ENCODE results near the gene FBXL15.
A peak's percentile ranks its signal among the peaks of the same experiment; 100 is the strongest.

FBXL15 gene

GRCh38 chr10:102379383-102379782 is 41.3 kb upstream of the FBXL15 start:
- H3K79me2 ChIP-seq (ENCODE audit: control insufficient read depth, insufficient read depth, low read length) = no peaks in the 10 kb centered on the region
- H2BK5ac ChIP-seq (ENCODE audit: low read length) = no peak overlapping the region
- no peak overlapping the region for H2BK15ac ChIP-seq (replicated peaks; ENCODE audit: low read depth)
- H3K4me2 ChIP-seq (ENCODE audit: low read length) = no peak overlapping the region
- H3K79me1 ChIP-seq (ENCODE audit: low read length) = no peaks in the 10 kb centered on the region
- no peak overlapping the region for H2AK5ac ChIP-seq (ENCODE audit: low read length)
- peaks cover 9% of the 10 kb centered on the region for H3K36me3 ChIP-seq (ENCODE audit: control insufficient read depth, insufficient read depth, low read length)
- H3K9ac ChIP-seq (ENCODE audit: low read length) = no peak overlapping the region
- no peak overlapping the region for H3K4ac ChIP-seq (ENCODE audit: low read depth, low read length)
- H3K4me1 ChIP-seq (ENCODE audit: control insufficient read depth, low read depth, low read length) = no peaks in the 10 kb centered on the region
- no peak overlapping the region for H3K23ac ChIP-seq (ENCODE audit: low read length)
- no peak for DNase-seq
- H3K56ac ChIP-seq (ENCODE audit: low read length) = no peak overlapping the region
- no peak overlapping the region for H3K4me3 ChIP-seq (ENCODE audit: low read length)
- H4K5ac ChIP-seq (ENCODE audit: low read length) = no peak overlapping the region
- no peak overlapping the region for H4K8ac ChIP-seq (ENCODE audit: low read depth, low read length)
- H2BK120ac ChIP-seq (ENCODE audit: low read depth, low read length) = no peak overlapping the region
- H3K27me3 ChIP-seq (ENCODE audit: insufficient read depth, low read length, poor library complexity) = no peaks in the 10 kb centered on the region
- no CpG with 5 or more reads among the region's 6 CpGs for WGBS (ENCODE audit: extremely low coverage, insufficient coverage, low lambda C conversion rate)
- no peak overlapping the region for H3K18ac ChIP-seq (ENCODE audit: low read length)
- H3K27ac ChIP-seq (ENCODE audit: low read depth, low read length) = no peak overlapping the region

- no peak overlapping the region for H2BK15ac ChIP-seq (replicated peaks; ENCODE audit: low read depth)
- no CpG with 5 or more reads among the region's 9 CpGs for WGBS (ENCODE audit: extremely low coverage, insufficient coverage, low lambda C conversion rate)
These were observed 38.7 kb upstream of the FBXL15 start for GRCh38 chr10:102381983-102382382.

GRCh38 chr10:102382871-102383270 is 37.8 kb upstream of the FBXL15 start:
- Histone ChIP-seq H3K4me3 (ENCODE audit: low read length) (no peak overlapping the region), H3K18ac (ENCODE audit: low read length) (no peak overlapping the region), H4K5ac (ENCODE audit: low read length) (no peak overlapping the region), H3K4ac (ENCODE audit: low read depth, low read length) (no peak overlapping the region), H3K4me1 (ENCODE audit: control insufficient read depth, low read depth, low read length) (no peaks in the 10 kb centered on the region), H4K8ac (ENCODE audit: low read depth, low read length) (no peak overlapping the region), H3K27me3 (ENCODE audit: insufficient read depth, low read length, poor library complexity) (no peaks in the 10 kb centered on the region), H2BK5ac (ENCODE audit: low read length) (no peak overlapping the region), H3K27ac (ENCODE audit: low read depth, low read length) (no peak overlapping the region), H3K36me3 (ENCODE audit: control insufficient read depth, insufficient read depth, low read length) (peaks cover 6% of the 10 kb centered on the region), H3K23ac (ENCODE audit: low read length) (no peak overlapping the region), H3K79me2 (ENCODE audit: control insufficient read depth, insufficient read depth, low read length) (no peaks in the 10 kb centered on the region), H3K4me2 (ENCODE audit: low read length) (no peak overlapping the region), H3K56ac (ENCODE audit: low read length) (no peak overlapping the region), H2BK120ac (ENCODE audit: low read depth, low read length) (no peak overlapping the region), H2BK15ac (replicated peaks; ENCODE audit: low read depth) (no peak overlapping the region), H3K9ac (ENCODE audit: low read length) (no peak overlapping the region), H3K79me1 (ENCODE audit: low read length) (no peaks in the 10 kb centered on the region), H2AK5ac (ENCODE audit: low read length) (no peak overlapping the region)
- DNase-seq = no peak
- WGBS (ENCODE audit: extremely low coverage, insufficient coverage, low lambda C conversion rate) = no CpG with 5 or more reads among the region's 8 CpGs

More at GRCh38 chr10:102381983-102382382, 38.7 kb upstream of the FBXL15 start:
- Histone ChIP-seq H3K4ac (ENCODE audit: low read depth, low read length) (no peak overlapping the region), H2AK5ac (ENCODE audit: low read length) (no peak overlapping the region), H3K18ac (ENCODE audit: low read length) (no peak overlapping the region), H3K27ac (ENCODE audit: low read depth, low read length) (no peak overlapping the region), H3K79me2 (ENCODE audit: control insufficient read depth, insufficient read depth, low read length) (no peaks in the 10 kb centered on the region), H4K8ac (ENCODE audit: low read depth, low read length) (no peak overlapping the region), H3K56ac (ENCODE audit: low read length) (no peak overlapping the region), H2BK120ac (ENCODE audit: low read depth, low read length) (no peak overlapping the region), H3K4me3 (ENCODE audit: low read length) (no peak overlapping the region), H3K4me2 (ENCODE audit: low read length) (no peak overlapping the region), H3K27me3 (ENCODE audit: insufficient read depth, low read length, poor library complexity) (no peaks in the 10 kb centered on the region), H4K5ac (ENCODE audit: low read length) (no peak overlapping the region), H2BK5ac (ENCODE audit: low read length) (no peak overlapping the region), H3K4me1 (ENCODE audit: control insufficient read depth, low read depth, low read length) (no peaks in the 10 kb centered on the region), H3K36me3 (ENCODE audit: control insufficient read depth, insufficient read depth, low read length) (peaks cover 6% of the 10 kb centered on the region), H3K23ac (ENCODE audit: low read length) (no peak overlapping the region), H3K79me1 (ENCODE audit: low read length) (no peaks in the 10 kb centered on the region), H3K9ac (ENCODE audit: low read length) (no peak overlapping the region)
- no peak for DNase-seq

GRCh38 chr10:102384053-102384452 is 36.6 kb upstream of the FBXL15 start:
- Histone ChIP-seq H3K79me2 (ENCODE audit: control insufficient read depth, insufficient read depth, low read length) (no peaks in the 10 kb centered on the region), H2BK15ac (replicated peaks; ENCODE audit: low read depth) (no peak overlapping the region), H3K4ac (ENCODE audit: low read depth, low read length) (no peak overlapping the region), H3K9ac (ENCODE audit: low read length) (no peak overlapping the region), H3K27me3 (ENCODE audit: insufficient read depth, low read length, poor library complexity) (no peaks in the 10 kb centered on the region), H3K79me1 (ENCODE audit: low read length) (no peaks in the 10 kb centered on the region), H3K56ac (ENCODE audit: low read length) (no peak overlapping the region), H2BK120ac (ENCODE audit: low read depth, low read length) (no peak overlapping the region), H3K4me2 (ENCODE audit: low read length) (no peak overlapping the region), H4K5ac (ENCODE audit: low read length) (no peak overlapping the region), H4K8ac (ENCODE audit: low read depth, low read length) (no peak overlapping the region), H3K23ac (ENCODE audit: low read length) (no peak overlapping the region), H3K4me3 (ENCODE audit: low read length) (no peak overlapping the region), H2AK5ac (ENCODE audit: low read length) (no peak overlapping the region), H3K18ac (ENCODE audit: low read length) (no peak overlapping the region), H3K27ac (ENCODE audit: low read depth, low read length) (no peak overlapping the region), H3K4me1 (ENCODE audit: control insufficient read depth, low read depth, low read length) (no peaks in the 10 kb centered on the region), H3K36me3 (ENCODE audit: control insufficient read depth, insufficient read depth, low read length) (peaks cover 4% of the 10 kb centered on the region), H2BK5ac (ENCODE audit: low read length) (no peak overlapping the region)
- WGBS (ENCODE audit: extremely low coverage, insufficient coverage, low lambda C conversion rate) = no CpG with 5 or more reads among the region's 6 CpGs
- peak; percentile 58 for DNase-seq

- WGBS (ENCODE audit: extremely low coverage, insufficient coverage, low lambda C conversion rate) = no CpG with 5 or more reads among the region's 4 CpGs
- H3K9ac ChIP-seq (ENCODE audit: low read length) = no peak overlapping the region
- no peak overlapping the region for H3K4me2 ChIP-seq (ENCODE audit: low read length)
- no peak overlapping the region for H2BK15ac ChIP-seq (replicated peaks; ENCODE audit: low read depth)
- H3K27me3 ChIP-seq (ENCODE audit: insufficient read depth, low read length, poor library complexity) = no peaks in the 10 kb centered on the region
- no peak overlapping the region for H3K56ac ChIP-seq (ENCODE audit: low read length)
- no peak for DNase-seq
- no peak overlapping the region for H3K23ac ChIP-seq (ENCODE audit: low read length)
- H3K36me3 ChIP-seq (ENCODE audit: control insufficient read depth, insufficient read depth, low read length) = peaks cover 4% of the 10 kb centered on the region
- H3K4ac ChIP-seq (ENCODE audit: low read depth, low read length) = no peak overlapping the region
- H4K5ac ChIP-seq (ENCODE audit: low read length) = no peak overlapping the region
- no peak overlapping the region for H3K18ac ChIP-seq (ENCODE audit: low read length)
- H2BK5ac ChIP-seq (ENCODE audit: low read length) = no peak overlapping the region
- H2AK5ac ChIP-seq (ENCODE audit: low read length) = no peak overlapping the region
- H3K79me1 ChIP-seq (ENCODE audit: low read length) = no peaks in the 10 kb centered on the region
- no peak overlapping the region for H3K4me3 ChIP-seq (ENCODE audit: low read length)
- no peak overlapping the region for H3K27ac ChIP-seq (ENCODE audit: low read depth, low read length)
- H4K8ac ChIP-seq (ENCODE audit: low read depth, low read length) = no peak overlapping the region
- H3K79me2 ChIP-seq (ENCODE audit: control insufficient read depth, insufficient read depth, low read length) = no peaks in the 10 kb centered on the region
- no peaks in the 10 kb centered on the region for H3K4me1 ChIP-seq (ENCODE audit: control insufficient read depth, low read depth, low read length)
- no peak overlapping the region for H2BK120ac ChIP-seq (ENCODE audit: low read depth, low read length)
These were observed 35.8 kb upstream of the FBXL15 start for GRCh38 chr10:102384606-102385429.

GRCh38 chr10:102389894-102390293 is 30.7 kb upstream of the FBXL15 start:
- Histone ChIP-seq H3K56ac (ENCODE audit: low read length) (no peak overlapping the region), H3K4me3 (ENCODE audit: low read length) (no peak overlapping the region), H3K27ac (ENCODE audit: low read depth, low read length) (no peak overlapping the region), H3K9ac (ENCODE audit: low read length) (no peak overlapping the region), H2BK120ac (ENCODE audit: low read depth, low read length) (no peak overlapping the region), H3K4me1 (ENCODE audit: control insufficient read depth, low read depth, low read length) (peaks cover 3% of the 10 kb centered on the region), H2BK15ac (replicated peaks; ENCODE audit: low read depth) (no peak overlapping the region), H2BK5ac (ENCODE audit: low read length) (no peak overlapping the region), H3K36me3 (ENCODE audit: control insufficient read depth, insufficient read depth, low read length) (no peaks in the 10 kb centered on the region), H2AK5ac (ENCODE audit: low read length) (no peak overlapping the region), H4K8ac (ENCODE audit: low read depth, low read length) (no peak overlapping the region), H4K5ac (ENCODE audit: low read length) (no peak overlapping the region), H3K27me3 (ENCODE audit: insufficient read depth, low read length, poor library complexity) (no peaks in the 10 kb centered on the region), H3K79me1 (ENCODE audit: low read length) (no peaks in the 10 kb centered on the region), H3K4ac (ENCODE audit: low read depth, low read length) (no peak overlapping the region), H3K18ac (ENCODE audit: low read length) (no peak overlapping the region), H3K4me2 (ENCODE audit: low read length) (no peak overlapping the region), H3K23ac (ENCODE audit: low read length) (no peak overlapping the region), H3K79me2 (ENCODE audit: control insufficient read depth, insufficient read depth, low read length) (no peaks in the 10 kb centered on the region)
- DNase-seq = no peak
- WGBS (ENCODE audit: extremely low coverage, insufficient coverage, low lambda C conversion rate) = no CpG with 5 or more reads among the region's 3 CpGs
